C4-2B (cell line): ENCODE data around the gene TPP1.

ENCODE experiments used
- ZFX ChIP-seq: fragments of 450-650 bp; IDR thresholded peaks from 2 replicates; pipeline ENCODE4 v1.6.1; 2017
- TF ChIP-seq, protein P1 (sequence below): fragments of 450-650 bp; conservative IDR thresholded peaks from 2 replicates; pipeline ENCODE4 v1.5.1; 2017; ENCODE audit warnings: mild to moderate bottlenecking

- TF ChIP-seq, protein P1, sequence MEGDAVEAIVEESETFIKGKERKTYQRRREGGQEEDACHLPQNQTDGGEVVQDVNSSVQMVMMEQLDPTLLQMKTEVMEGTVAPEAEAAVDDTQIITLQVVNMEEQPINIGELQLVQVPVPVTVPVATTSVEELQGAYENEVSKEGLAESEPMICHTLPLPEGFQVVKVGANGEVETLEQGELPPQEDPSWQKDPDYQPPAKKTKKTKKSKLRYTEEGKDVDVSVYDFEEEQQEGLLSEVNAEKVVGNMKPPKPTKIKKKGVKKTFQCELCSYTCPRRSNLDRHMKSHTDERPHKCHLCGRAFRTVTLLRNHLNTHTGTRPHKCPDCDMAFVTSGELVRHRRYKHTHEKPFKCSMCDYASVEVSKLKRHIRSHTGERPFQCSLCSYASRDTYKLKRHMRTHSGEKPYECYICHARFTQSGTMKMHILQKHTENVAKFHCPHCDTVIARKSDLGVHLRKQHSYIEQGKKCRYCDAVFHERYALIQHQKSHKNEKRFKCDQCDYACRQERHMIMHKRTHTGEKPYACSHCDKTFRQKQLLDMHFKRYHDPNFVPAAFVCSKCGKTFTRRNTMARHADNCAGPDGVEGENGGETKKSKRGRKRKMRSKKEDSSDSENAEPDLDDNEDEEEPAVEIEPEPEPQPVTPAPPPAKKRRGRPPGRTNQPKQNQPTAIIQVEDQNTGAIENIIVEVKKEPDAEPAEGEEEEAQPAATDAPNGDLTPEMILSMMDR: no peak
- TF ChIP-seq ZFX: no peak
Observed at GRCh38 chr11:6615046-6615445, 4.2 kb downstream of the TPP1 start.
